Activated CD4-positive, CD25-positive, alpha-beta regulatory T cell treated with anti-CD3 and anti-CD28 coated beads, Interleukin-2, amount 50 U/mL, for 72 hours (primary cell): ENCODE data around the gene ADM2.
A peak's percentile ranks its signal among the peaks of the same experiment; 100 is the strongest.

Experiments used
- DNase-seq: peaks from one replicate; pipeline ENCODE4 v3.0.0; 2021

Gene ADM2

GRCh38 chr22:50469377-50470305 lies 11.7 kb upstream of the ADM2 start:
- peak; percentile 86 for DNase-seq

GRCh38 chr22:50470491-50470890 lies 10.9 kb upstream of the ADM2 start:
- DNase-seq = no peak

- no peak for DNase-seq
Observed at GRCh38 chr22:50471197-50471847, 10.0 kb upstream of the ADM2 start.

- no peak for DNase-seq
Observed at GRCh38 chr22:50471962-50472361, 9.4 kb upstream of the ADM2 start.

GRCh38 chr22:50473088-50473487 lies 8.3 kb upstream of the ADM2 start:
- DNase-seq = no peak

- DNase-seq = no peak
Observed at GRCh38 chr22:50473855-50474671, 7.3 kb upstream of the ADM2 start.

- DNase-seq = peak; percentile 94
Observed at GRCh38 chr22:50474710-50475651, 6.4 kb upstream of the ADM2 start, which contains the start of gene SBF1. SBF1 (minus strand) TSS chr22:50475035; CDS start chr22:50474840, 195 bp downstream.

- no peak for DNase-seq
Observed at GRCh38 chr22:50475652-50476002, 5.7 kb upstream of the ADM2 start.

- no peak for DNase-seq
Observed at GRCh38 chr22:50476868-50477267, 4.5 kb upstream of the ADM2 start.

- DNase-seq = no peak
Observed at GRCh38 chr22:50477923-50478322, 3.4 kb upstream of the ADM2 start.

- no peak for DNase-seq
Observed at GRCh38 chr22:50479721-50480120, 1.6 kb upstream of the ADM2 start.

GRCh38 chr22:50481045-50481439 lies 301 bp upstream of the ADM2 start:
- DNase-seq = no peak

- no peak for DNase-seq
Observed at GRCh38 chr22:50482107-50483074, 1.0 kb downstream of the ADM2 start.

- no peak for DNase-seq
Observed at GRCh38 chr22:50483106-50483505, 1.8 kb downstream of the ADM2 start.

- DNase-seq = no peak
Observed at GRCh38 chr22:50483556-50483955, 2.2 kb downstream of the ADM2 start.

GRCh38 chr22:50483977-50484853 lies 2.9 kb downstream of the ADM2 start:
- no peak for DNase-seq

- DNase-seq = no peak
Observed at GRCh38 chr22:50485221-50486131, 4.1 kb downstream of the ADM2 start.

- DNase-seq = no peak
Observed at GRCh38 chr22:50486561-50487289, 5.4 kb downstream of the ADM2 start, which contains the start of gene MIOX. MIOX (plus strand) TSS chr22:50486859; CDS start chr22:50486898, 39 bp downstream.
